ENCODE measurements around the gene GFI1.

The GFI1 gene

DNA sequence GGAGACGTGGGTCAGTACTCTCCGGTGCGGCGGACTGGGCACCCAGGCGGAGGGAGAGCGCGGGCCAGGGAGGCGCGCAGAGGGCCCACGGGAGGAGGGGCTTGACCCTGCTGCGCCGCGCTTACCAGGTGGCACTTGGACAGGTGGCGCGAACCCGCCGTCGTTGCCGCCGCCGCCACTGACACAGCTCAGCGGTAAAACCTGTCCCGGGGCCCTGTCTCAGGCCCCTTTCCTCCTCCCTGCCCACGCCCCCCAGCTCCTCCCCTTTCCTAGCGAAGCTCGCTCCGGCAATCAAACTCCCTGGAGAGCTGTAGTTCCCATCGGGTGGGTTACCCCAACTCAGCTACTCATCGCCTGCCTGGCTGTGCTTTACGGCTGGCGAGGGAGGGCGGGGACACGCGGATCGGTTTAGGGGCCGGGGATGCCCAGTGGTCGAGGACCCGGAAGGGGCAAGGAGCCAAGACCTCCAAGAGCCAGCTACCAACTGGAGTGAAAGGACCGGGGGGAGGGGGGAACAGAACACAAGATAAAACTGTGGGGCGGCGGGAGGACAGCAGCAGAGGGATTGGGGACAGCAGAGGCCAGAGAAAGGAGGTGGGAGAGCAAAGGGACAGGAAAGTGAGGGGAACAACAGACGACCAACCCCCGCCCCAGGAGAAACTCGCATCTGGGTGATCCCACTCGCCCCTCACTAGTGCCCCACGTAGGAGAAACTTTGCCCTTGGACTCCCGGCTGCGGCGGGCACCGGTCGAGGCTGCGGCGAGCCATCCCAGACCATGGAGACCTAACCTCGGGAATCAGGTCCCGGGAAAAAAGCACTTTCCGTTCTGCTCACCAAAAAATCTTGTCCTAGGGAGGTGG lies 2.9 kb downstream of the GFI1 start:
- H3K27me3 Mint-ChIP-seq: peaks cover 5% of the 10 kb centered on the region
- DNase-seq: peak; percentile 73
- H3K36me3 Mint-ChIP-seq: peaks cover 43% of the 10 kb centered on the region
- peak overlapping the region; percentile 86 for H3K4me3 Mint-ChIP-seq
- H3K9me3 Mint-ChIP-seq: no peaks in the 10 kb centered on the region
- H3K4me1 Mint-ChIP-seq: peaks cover 49% of the 10 kb centered on the region
- peak overlapping the region; percentile 94 for H3K27ac Mint-ChIP-seq
- CTCF ChIA-PET: interaction anchor here (0.8 to 5.8 kb wide), 10 partner anchors 9 to 174 kb away, joined by 3 to 52 read pairs (median 11); no protein-coding TSS in a partner anchor

DNA sequence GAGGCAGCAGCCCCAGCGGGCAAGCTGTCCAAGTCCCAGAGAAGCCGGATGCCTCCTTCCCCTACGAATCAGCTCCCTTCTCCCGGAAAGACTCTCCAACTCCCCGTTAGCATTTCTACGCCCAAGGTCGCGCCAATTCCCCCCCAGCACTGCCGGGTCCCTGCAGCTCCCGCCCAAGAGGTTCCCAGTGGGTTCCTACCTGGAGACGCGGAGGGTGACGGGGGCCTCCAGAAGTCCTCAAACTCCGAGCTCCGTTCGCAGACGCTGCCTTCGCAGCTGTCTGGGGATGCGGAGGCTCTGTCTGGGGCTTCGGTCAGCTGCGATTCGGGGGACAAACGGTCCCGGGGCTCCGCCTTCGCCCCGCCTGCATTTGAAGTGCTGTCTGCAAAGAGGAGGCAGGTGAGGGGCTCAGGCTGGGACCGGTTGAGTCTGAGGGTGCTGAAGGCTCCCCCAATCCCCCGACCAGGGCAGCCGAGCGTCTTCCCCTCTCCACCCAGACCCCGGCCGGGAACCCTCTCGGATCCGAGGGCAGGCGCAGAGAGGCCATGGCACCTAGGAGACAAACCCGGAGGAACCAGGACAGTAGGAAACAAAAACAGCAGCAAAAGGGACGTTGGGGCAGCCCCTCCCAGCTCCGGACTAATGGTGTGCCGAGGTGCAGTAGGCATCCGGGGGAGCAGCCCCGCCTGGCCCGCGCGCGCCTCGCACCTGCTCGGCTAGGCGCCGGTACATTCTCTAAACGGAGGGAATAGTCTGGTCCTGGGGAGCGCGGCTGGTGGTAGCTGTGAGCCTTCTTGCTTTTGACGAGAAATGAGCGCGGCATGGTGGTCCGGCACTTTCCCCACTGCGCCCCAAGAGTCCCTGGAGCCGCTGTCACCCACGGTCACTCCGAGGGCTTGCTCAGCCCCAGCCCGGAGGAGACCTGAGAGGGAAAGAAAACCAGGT lies 3.8 kb downstream of the GFI1 start:
- peak overlapping the region; percentile 86 for H3K4me3 Mint-ChIP-seq
- CTCF ChIA-PET: interaction anchor here (0.8 to 5.8 kb wide), 10 partner anchors 8 to 485 kb away, joined by 3 to 52 read pairs (median 6); no protein-coding TSS in a partner anchor
- peak; percentile 64 for DNase-seq
- H3K36me3 Mint-ChIP-seq: peaks cover 52% of the 10 kb centered on the region
- H3K4me1 Mint-ChIP-seq: peaks cover 49% of the 10 kb centered on the region
- H3K27me3 Mint-ChIP-seq: peaks cover 5% of the 10 kb centered on the region
- H3K27ac Mint-ChIP-seq: peak overlapping the region; percentile 94
- no peaks in the 10 kb centered on the region for H3K9me3 Mint-ChIP-seq

DNA sequence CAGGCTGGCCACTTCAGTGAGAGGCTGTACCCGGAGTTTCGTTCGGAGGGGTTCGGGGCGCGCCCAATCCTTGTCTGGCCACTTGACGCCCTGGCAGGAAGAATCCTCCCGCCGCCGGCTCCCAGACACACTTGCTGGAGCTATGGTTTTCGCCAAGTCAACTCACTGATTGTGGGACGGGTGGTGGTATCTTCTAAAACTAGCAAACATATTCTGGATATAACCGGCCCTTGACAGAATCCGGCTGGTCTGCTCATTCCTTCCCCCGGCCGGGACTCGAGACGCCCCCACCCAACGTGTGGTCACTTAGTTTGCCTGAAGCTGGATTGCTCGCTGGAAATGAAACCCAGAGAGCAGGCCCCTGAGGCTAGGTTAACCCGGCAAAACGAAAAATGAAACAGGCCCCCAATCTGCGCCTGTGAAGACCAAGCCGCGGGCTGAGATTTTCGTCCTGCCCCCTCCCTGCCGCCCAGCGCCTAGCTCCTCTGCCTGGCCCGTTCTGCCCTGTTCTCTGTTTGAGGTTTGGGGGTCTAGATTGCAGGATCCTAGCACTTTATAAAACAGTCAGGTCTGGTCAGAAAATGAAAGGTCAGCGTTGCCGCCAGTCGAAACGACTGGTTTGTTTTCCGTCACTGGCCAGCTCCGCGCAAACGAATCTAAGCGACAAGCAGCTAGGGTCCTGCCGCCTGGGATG lies 4.6 kb downstream of the GFI1 start:
- peak; percentile 41 for DNase-seq
- H3K4me3 Mint-ChIP-seq: peak overlapping the region; percentile 86
- CTCF ChIA-PET: interaction anchor here (0.8 to 5.8 kb wide), 8 partner anchors 8 to 484 kb away, joined by 3 to 52 read pairs (median 4); no protein-coding TSS in a partner anchor
- peaks cover 5% of the 10 kb centered on the region for H3K27me3 Mint-ChIP-seq
- peaks cover 52% of the 10 kb centered on the region for H3K4me1 Mint-ChIP-seq
- H3K9me3 Mint-ChIP-seq: no peaks in the 10 kb centered on the region
- H3K36me3 Mint-ChIP-seq: peaks cover 56% of the 10 kb centered on the region
- H3K27ac Mint-ChIP-seq: peak overlapping the region; percentile 94

DNA sequence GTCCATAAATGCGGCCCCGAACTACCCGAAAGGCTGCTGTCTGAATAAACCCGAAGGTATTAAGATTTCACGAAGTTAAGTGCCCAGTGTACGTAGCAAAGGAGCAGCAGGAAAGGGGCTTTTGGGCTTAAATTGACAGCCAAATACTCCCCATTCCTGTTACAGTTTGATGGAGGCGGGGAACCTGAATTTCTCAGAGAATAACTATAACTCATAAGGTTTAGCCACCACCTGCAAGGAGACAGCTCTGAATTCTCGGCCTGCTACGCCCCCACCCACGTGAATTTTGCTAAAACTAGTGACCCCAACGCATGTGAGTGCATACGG lies 5.2 kb downstream of the GFI1 start:
- CTCF ChIA-PET: interaction anchor here (1.1 to 5.8 kb wide), 3 partner anchors 116 to 172 kb away, joined by 3 to 52 read pairs (median 24); no protein-coding TSS in a partner anchor
- Mint-ChIP-seq H3K4me3 (peak overlapping the region; percentile 86), H3K4me1 (peaks cover 58% of the 10 kb centered on the region), H3K36me3 (peaks cover 60% of the 10 kb centered on the region), H3K27me3 (peaks cover 5% of the 10 kb centered on the region), H3K9me3 (no peaks in the 10 kb centered on the region), H3K27ac (peak overlapping the region; percentile 94)
- DNase-seq: no peak

DNA sequence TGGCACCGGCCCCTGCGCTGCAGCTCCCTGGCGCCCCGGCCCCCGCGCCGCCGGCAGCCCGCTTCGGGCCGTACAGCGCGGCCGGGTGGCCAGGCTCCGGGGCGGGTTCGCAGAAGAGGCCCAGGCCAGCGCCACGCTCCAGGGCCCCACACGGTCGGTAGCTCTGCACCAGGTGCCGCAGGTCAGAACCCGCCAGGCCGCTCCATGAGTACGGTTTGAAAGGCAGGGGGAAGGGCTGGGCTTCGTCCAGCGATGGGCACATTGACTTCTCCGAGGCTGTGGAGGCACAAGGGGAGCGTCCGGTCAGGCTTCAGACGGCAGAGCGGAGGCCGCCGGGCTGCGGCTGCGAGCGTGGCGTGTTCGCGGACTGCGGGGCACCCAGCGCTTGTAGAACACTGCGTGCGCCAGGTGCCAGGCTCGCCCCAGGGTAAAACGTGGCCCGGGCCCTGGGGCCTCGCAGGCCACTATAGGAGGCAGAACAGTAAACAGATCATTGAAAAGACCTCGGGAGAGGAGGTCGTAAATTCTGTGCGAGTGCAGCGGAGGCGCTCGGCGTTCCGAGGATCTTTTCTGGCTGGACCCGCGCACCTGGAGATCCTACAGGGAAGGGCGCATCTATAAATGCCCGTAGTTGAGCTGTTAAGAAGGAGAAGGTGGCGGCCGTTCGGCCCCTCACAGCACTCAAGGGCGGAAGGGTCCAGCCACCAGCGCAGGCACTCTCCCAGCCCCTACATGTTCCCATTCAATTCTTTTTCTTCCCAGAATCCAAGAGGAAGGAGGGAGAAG lies 5.7 kb downstream of the GFI1 start:
- Mint-ChIP-seq H3K4me1 (peaks cover 60% of the 10 kb centered on the region), H3K4me3 (peak overlapping the region; percentile 86), H3K36me3 (peaks cover 66% of the 10 kb centered on the region), H3K27me3 (peaks cover 3% of the 10 kb centered on the region), H3K9me3 (no peaks in the 10 kb centered on the region), H3K27ac (peak overlapping the region; percentile 94)
- no peak for DNase-seq
- CTCF ChIA-PET: interaction anchor here (0.7 to 1.1 kb wide), 2 partner anchors 116 to 119 kb away, joined by 3 read pairs; no protein-coding TSS in a partner anchor

DNA sequence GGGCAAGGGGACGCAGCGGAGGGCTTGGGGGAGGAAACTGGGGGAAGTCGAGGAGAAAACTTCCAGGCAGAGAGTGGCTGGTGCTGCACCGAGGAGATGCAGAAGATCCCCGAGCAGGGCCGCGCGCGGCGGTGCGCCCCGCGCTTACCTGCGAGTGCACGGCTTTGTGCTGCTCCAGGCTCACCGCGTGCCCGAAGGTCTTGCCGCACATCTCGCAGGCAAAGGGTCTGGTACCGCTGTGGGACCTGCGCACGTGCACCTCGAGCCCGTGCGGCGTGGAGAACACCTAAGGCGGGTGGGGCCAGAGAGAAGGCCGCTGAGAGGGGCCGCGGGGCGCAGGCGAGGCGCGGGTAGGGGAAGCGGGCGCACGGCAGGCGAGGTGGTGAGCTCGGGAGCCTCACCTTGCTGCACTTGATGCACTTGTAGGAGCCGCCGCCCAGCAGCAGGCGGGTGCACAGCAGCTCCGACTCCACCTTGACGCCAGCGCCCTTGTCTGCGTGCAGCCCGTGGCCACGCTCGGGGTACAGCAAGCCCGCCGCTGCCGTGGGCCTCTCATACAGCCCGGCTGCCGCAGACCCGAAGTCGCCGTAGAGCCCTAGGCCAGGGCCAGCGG lies 6.4 kb downstream of the GFI1 start:
- Mint-ChIP-seq H3K4me3 (peak overlapping the region; percentile 38), H3K36me3 (peaks cover 72% of the 10 kb centered on the region), H3K4me1 (peaks cover 67% of the 10 kb centered on the region), H3K27ac (no peak overlapping the region), H3K9me3 (no peaks in the 10 kb centered on the region), H3K27me3 (no peaks in the 10 kb centered on the region)
- no peak for DNase-seq
- CTCF ChIA-PET: interaction anchor here (0.7 to 1.1 kb wide), 2 partner anchors 120 to 170 kb away, joined by 3 to 4 read pairs; no protein-coding TSS in a partner anchor

DNA sequence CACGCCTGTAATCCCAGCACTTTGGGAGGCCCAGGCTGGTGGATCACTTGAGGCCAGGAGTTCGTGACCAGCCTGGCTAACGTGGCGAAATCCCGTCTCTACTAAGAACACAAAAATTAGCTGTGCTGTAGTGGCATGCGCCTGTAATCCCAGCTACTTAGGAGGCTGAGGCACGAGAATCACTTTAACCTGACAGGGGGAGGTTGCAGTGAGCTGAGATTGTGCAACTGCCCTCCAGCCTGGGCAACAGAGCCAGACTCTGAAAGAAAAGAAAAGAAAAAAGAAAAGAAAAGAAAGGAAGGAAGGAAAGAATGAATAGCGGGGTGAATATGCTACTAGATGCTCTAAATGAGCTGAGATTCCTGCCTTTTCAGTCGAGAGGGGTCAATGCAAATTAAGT lies 7.1 kb downstream of the GFI1 start:
- Mint-ChIP-seq H3K9me3 (no peaks in the 10 kb centered on the region), H3K27ac (peak overlapping the region; percentile 24), H3K36me3 (peaks cover 74% of the 10 kb centered on the region), H3K4me1 (peaks cover 74% of the 10 kb centered on the region), H3K27me3 (no peaks in the 10 kb centered on the region), H3K4me3 (peak overlapping the region; percentile 38)
- CTCF ChIA-PET: interaction anchor here (1.1 kb wide), 1 partner anchor 169 kb away, joined by 4 read pairs; no protein-coding TSS in a partner anchor
- DNase-seq: no peak

DNA sequence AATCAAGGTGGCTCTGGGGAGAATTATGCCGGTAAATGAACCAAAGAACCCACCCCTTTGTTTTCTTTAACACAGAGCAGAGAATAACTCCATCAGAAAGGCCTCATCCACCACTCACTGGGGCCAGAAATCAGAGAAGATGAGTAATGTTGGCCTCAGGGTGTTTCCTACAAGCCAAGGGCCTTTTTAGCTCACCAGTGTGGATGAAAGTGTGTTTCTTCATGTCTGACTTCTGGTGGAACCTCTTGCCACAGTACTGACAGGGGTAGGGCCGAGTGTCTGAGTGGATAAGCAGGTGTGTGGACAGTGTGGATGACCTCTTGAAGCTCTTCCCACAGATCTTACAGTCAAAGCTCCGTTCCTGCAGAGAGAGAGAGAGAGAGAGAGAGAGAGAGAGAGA lies 8.3 kb downstream of the GFI1 start:
- CTCF ChIA-PET: interaction anchor here (0.6 to 1.3 kb wide), 4 partner anchors 16 to 170 kb away, joined by 3 to 4 read pairs (median 3); no protein-coding TSS in a partner anchor
- peaks cover 85% of the 10 kb centered on the region for H3K4me1 Mint-ChIP-seq
- H3K27me3 Mint-ChIP-seq: no peaks in the 10 kb centered on the region
- peaks cover 78% of the 10 kb centered on the region for H3K36me3 Mint-ChIP-seq
- peak overlapping the region; percentile 81 for H3K27ac Mint-ChIP-seq
- no peak for DNase-seq
- no peaks in the 10 kb centered on the region for H3K9me3 Mint-ChIP-seq
- no peak overlapping the region for H3K4me3 Mint-ChIP-seq

DNA sequence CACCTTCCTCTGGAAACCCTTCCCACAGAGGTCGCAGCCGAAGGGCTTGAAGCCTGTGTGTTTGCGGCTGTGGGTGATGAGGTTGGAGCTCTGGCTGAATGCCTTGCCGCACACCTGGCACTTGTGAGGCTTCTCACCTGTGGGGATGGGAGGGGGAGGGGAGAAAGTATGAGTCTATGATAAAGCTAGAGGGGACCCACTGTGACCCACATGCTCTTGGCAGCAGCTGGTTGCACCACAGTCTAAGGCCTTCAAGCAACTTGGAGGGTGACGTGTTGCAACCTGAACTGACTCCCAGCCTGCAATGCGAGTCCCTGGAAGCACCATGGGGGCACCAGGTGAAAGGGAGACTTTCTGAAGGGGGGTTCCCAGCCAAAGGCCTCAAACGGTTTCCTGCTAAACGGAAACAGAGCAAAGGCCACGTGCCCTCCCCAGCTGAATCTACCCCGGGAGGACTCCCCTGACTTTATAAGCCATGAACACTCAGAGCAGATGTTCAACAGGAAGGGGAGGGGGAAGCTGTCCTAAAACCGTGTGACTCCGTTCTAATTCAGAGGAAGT lies 10.6 kb downstream of the GFI1 start:
- CTCF ChIA-PET: interaction anchor here (0.7 to 3.7 kb wide), 4 partner anchors 9 to 161 kb away, joined by 3 to 30 read pairs (median 12); partner anchors contain the start of gene GFI1
- Mint-ChIP-seq H3K27ac (peak overlapping the region; percentile 78), H3K4me3 (peak overlapping the region; percentile 12), H3K4me1 (peaks cover 81% of the 10 kb centered on the region), H3K36me3 (peaks cover 70% of the 10 kb centered on the region), H3K9me3 (no peaks in the 10 kb centered on the region), H3K27me3 (no peaks in the 10 kb centered on the region)
- DNase-seq: peak; percentile 77

DNA sequence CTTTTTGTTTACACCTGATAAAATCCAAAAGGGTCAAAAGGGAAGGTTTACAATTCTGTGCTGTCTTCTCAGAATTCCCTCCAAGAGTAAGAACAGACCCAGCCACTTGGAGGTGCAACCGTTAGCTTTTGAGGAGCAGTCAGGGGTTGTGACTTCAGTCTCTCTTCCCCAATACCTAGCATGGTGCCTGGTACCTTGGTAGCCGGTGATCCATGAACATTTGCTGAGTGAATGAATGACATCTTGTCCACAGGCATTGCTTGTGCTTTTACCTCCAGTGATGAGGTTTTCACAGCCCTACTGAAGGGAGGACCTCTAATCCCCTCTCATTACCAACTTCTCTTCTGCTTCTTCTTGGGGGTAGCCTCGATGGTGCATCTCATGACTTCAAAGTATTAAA lies 11.7 kb downstream of the GFI1 start:
- Mint-ChIP-seq H3K9me3 (no peaks in the 10 kb centered on the region), H3K4me3 (no peak overlapping the region), H3K36me3 (peaks cover 73% of the 10 kb centered on the region), H3K27me3 (no peaks in the 10 kb centered on the region), H3K27ac (peak overlapping the region; percentile 78), H3K4me1 (peaks cover 80% of the 10 kb centered on the region)
- CTCF ChIA-PET: interaction anchor here (0.8 to 3.7 kb wide), 8 partner anchors 10 to 166 kb away, joined by 3 to 30 read pairs (median 4); partner anchors contain the start of gene GFI1
- DNase-seq: no peak

DNA sequence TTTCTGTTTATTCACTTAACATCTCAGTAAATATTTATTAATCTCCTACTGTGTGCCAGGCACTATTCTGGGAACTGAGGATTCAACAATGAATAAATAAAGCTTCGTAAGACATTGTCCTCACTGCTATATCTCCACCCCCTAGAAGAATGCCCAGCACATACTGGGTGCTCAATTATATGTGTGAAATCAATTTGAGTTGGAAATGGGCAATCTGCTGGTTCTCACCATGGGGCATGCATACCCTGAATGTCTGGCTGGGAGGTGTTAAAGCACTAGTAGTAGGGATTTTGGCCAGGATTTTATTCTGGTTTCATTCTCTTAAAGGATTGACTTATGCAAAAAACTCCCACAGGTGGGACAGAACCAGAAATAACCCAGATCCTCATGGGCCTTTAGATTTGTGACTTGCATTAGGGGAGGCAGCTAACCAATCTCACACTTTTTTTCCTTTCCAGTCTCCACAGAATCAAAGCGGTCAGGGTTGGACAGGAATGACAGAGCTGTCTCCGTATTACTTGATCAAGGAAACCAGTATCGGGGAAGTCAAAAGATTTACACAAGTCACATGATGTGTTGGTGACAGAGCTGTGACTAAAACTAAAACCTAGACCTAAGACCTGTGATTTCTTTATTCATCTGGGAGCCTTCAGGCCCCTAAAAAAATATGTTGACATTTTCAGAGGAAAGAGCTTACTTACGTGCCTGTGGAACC lies 12.8 kb downstream of the GFI1 start:
- no peaks in the 10 kb centered on the region for H3K9me3 Mint-ChIP-seq
- CTCF ChIA-PET: interaction anchor here (0.8 to 3.7 kb wide), 11 partner anchors 9 to 165 kb away, joined by 3 to 30 read pairs (median 4); partner anchors contain the start of gene GFI1
- no peak overlapping the region for H3K4me3 Mint-ChIP-seq
- H3K4me1 Mint-ChIP-seq: peaks cover 72% of the 10 kb centered on the region
- no peak for DNase-seq
- peak overlapping the region; percentile 78 for H3K27ac Mint-ChIP-seq
- peaks cover 67% of the 10 kb centered on the region for H3K36me3 Mint-ChIP-seq
- no peaks in the 10 kb centered on the region for H3K27me3 Mint-ChIP-seq

DNA sequence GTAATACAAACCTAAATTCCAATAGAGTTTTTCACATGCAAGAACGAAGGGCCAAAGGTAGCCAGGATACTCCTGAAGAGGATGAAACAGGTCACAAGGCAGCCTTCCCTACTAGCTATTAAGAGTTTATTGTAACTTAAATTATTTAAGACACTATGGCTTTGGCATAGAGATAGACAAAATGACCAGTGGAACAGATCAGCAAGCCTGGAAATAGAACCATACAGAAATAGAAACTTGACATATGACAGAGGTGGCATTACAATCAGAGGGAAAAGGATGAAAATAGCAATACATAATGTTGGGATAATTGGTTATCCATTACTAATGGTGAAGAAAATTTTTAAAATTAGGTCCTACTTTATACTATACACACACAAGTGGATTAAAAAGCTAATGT lies 16.5 kb downstream of the GFI1 start:
- no peaks in the 10 kb centered on the region for H3K9me3 Mint-ChIP-seq
- no peaks in the 10 kb centered on the region for H3K27me3 Mint-ChIP-seq
- DNase-seq: no peak
- no peak overlapping the region for H3K27ac Mint-ChIP-seq
- CTCF ChIA-PET: no interaction called here
- peaks cover 46% of the 10 kb centered on the region for H3K36me3 Mint-ChIP-seq
- H3K4me3 Mint-ChIP-seq: no peak overlapping the region
- H3K4me1 Mint-ChIP-seq: peaks cover 58% of the 10 kb centered on the region
